Thymus (tissue), 11 donors: ENCODE data around the gene CFAP97D2. TPM values are rescaled to one million over a fixed set of nuclear protein-coding genes. Genes with fewer than 3 reads are reported as not detected.

Source experiments
- DNase-seq, 9 donors: peaks; one replicate each; pipeline ENCODE4 v3.0.0-alpha.2; 2013; ENCODE audit warnings: low spot score in 9 of 9, low read depth in 6 of 9, missing footprints in 1 of 9
- H3K27ac ChIP-seq, 2 donors: one replicate each; pipeline ENCODE4 v1.5.1; 2013; ENCODE audit warnings: control low read depth in 1 of 2, low read depth in 1 of 2, low read length in 1 of 2, mild to moderate bottlenecking in 1 of 2, moderate library complexity in 1 of 2
- H3K27me3 ChIP-seq, 2 donors: one replicate each; pipeline ENCODE4 v1.5.1; 2013; ENCODE audit warnings: low read length in 1 of 2; ENCODE audit not compliant: control insufficient read depth in 2 of 2, insufficient read depth in 1 of 2
- H3K36me3 ChIP-seq, 2 donors: one replicate each; pipeline ENCODE4 v1.5.1; 2013; ENCODE audit warnings: low read length in 1 of 2, mild to moderate bottlenecking in 1 of 2, moderate library complexity in 1 of 2; ENCODE audit not compliant: control insufficient read depth in 2 of 2, insufficient read depth in 2 of 2
- H3K4me1 ChIP-seq, 2 donors: one replicate each; pipeline ENCODE4 v1.5.1; 2013; ENCODE audit warnings: low read length in 2 of 2; ENCODE audit not compliant: control insufficient read depth in 2 of 2, insufficient read depth in 2 of 2
- H3K4me3 ChIP-seq, 2 donors: one replicate each; pipeline ENCODE4 v1.5.1; 2013; ENCODE audit warnings: low read length in 2 of 2, control low read depth in 1 of 2, mild to moderate bottlenecking in 1 of 2
- H3K9me3 ChIP-seq, 2 donors: one replicate each; pipeline ENCODE4 v1.5.1; 2013; ENCODE audit warnings: low read length in 1 of 2, mild to moderate bottlenecking in 1 of 2; ENCODE audit not compliant: control insufficient read depth in 2 of 2, insufficient read depth in 1 of 2
- WGBS: extraction: QIAGEN DNeasy Blood & Tissue Kit; methylation state at CpG from one replicate; pipeline ENCODE4 v1.1.7; 2013; 5-methylcytosine and 5-hydroxymethylcytosine counted together
- polyA plus RNA-seq: library from polyadenylated mRNA; stranded (reverse); fragments of 200-250 nt; gene quantifications from one replicate; pipeline ENCODE4 v1.2.3, GENCODE V29; 2013
- total RNA-seq: library from RNA; stranded (reverse); fragments of 120-200 nt; gene quantifications from one replicate; pipeline ENCODE4 v1.2.4, GENCODE V29; 2013
- donor health status: healthy.

Gene CFAP97D2
- total and polyA plus RNA-seq, 2 donors, result 0.34 to 0.66 TPM

DNA sequence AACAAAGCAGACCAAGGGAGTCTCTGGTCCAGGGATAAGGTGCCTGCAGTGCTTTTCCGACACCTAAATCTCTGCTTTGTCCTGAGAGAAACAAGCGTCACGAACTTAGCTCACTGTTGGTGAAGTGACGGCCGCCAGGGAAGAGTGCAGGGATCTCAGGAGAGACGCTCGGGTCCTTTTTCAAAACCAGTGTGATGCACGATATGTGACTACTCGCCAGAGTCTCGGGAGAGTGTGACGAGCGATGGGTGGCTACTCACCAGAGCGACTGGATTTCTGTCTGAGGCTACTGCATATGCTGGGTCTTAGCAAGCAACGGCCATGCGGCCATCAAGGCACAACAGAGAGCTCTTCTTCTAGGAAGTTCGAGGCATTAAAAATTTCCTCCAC lies 16.5 kb upstream of the CFAP97D2 start:
- 97% methylated on average over 16 of the region's 16 CpGs for WGBS
- no peaks in the 10 kb centered on the region for H3K36me3 ChIP-seq
- no peak overlapping the region for H3K27ac ChIP-seq
- H3K4me3 ChIP-seq, result no peak overlapping the region
- no peak for DNase-seq
- H3K27me3 ChIP-seq, result no peaks in the 10 kb centered on the region
- peaks cover 0 to 5% of the 10 kb centered on the region in 2 donors for H3K9me3 ChIP-seq
- H3K4me1 ChIP-seq, result peaks cover 4 to 29% of the 10 kb centered on the region in 2 donors

DNA sequence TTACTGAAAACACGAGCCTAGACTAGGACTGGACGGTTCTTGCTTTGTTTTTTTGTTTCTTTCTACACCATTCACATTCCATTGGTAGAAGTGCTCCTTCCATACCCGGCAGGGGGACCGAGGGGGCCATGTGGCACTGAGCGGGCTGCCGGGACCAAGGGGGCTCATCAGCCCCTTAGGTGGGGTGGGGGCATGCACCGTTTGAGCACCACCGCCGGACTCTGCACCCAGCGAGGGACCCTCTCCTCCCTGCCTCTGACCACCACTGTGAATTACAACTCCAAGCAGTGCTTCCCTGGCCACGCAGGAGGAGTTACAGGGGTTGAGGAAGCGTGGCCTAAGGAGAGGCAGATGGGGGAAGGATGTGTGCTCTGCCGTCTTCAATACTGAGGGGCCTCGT lies 15.0 kb upstream of the CFAP97D2 start:
- Histone ChIP-seq H3K27me3 (no peaks in the 10 kb centered on the region), H3K9me3 (peaks cover 0 to 5% of the 10 kb centered on the region in 2 donors), H3K27ac (no peak overlapping the region), H3K4me3 (no peak overlapping the region), H3K4me1 (peaks cover 4 to 30% of the 10 kb centered on the region in 2 donors), H3K36me3 (no peaks in the 10 kb centered on the region)
- no peak for DNase-seq
- WGBS, result 82% methylated on average over 14 of the region's 14 CpGs

DNA sequence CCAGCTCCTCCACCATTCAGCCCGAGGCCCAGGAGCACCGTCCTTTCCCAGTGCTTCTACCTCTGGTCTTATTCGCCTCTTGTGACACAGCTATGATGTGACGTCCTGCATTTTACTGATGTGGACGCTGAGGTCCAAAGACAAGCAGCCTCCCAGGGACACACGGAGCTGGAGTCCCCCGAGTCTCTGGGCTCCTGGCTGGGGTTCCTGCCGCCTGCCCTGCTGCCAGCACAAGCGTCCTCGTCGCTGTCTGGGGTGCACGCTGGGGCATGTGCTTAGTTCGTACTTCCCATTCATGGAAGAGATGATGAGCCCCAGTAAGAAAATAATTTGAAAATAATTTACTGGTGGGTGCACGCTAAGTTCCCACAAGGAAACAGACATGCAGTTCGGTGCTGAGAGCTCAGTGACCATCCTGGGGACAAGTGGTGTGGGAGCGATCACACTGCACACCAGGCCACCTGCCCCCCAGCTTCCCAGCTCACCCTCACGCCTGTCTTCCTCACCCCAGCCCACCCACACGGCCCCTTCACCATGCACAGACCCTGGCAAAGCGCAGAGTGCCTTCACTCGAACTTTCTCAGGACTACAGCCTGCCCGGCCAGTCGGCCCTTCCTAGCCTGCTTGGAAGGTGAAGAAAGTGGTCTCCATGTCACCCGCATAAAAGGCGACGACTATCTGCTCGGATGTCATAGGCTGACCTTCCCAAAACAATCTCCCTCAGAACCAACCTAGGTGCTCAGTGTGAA lies 14.2 kb upstream of the CFAP97D2 start:
- no peaks in the 10 kb centered on the region for H3K36me3 ChIP-seq
- peaks cover 0 to 5% of the 10 kb centered on the region in 2 donors for H3K9me3 ChIP-seq
- no peak for DNase-seq
- no peak overlapping the region for H3K27ac ChIP-seq
- peaks cover 4 to 30% of the 10 kb centered on the region in 2 donors for H3K4me1 ChIP-seq
- WGBS, result 93% methylated on average over 26 of the region's 26 CpGs
- no peak overlapping the region for H3K4me3 ChIP-seq
- no peaks in the 10 kb centered on the region for H3K27me3 ChIP-seq

DNA sequence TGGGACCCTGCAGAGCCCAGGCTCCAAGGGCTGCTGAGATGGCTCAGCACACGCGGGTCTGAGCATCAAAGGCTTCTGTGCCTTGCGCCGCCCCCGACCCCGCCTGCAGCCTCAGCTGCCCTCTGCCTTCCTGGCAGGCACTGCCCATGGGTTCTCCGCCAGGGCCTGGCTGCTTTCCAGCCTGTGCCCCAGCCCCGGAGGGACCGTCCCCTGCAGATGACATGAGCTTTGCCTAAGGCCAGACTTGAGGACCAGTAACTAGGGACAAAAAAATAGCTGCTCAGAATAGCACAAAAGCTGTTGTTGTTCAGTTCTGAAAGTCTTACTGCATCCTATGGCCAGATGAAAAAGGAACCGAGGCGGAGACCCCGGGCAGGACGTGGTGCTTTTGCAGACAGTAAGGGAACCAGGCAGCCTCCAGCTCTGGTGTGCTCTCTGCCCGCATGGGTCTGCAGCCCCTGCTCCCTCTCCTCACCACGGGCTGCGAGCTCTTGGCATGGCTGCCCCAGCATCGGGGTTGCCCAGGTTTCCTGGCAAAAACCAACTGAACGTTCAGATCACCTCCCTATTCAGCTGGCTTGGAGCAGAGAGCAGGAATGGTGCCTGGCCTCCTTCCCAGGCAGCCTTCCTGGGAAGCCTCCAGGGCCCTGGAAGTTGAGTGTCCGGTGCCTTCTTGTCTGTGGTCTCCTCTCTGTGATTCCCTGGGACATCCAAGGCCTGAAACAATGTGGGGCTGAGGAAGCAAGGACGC lies 12.5 kb upstream of the CFAP97D2 start:
- Histone ChIP-seq H3K27ac (no peak overlapping the region), H3K4me3 (no peak overlapping the region), H3K9me3 (no peaks in the 10 kb centered on the region), H3K36me3 (no peaks in the 10 kb centered on the region), H3K4me1 (peaks cover 4 to 28% of the 10 kb centered on the region in 2 donors), H3K27me3 (no peaks in the 10 kb centered on the region)
- 65% methylated on average over 20 of the region's 20 CpGs for WGBS
- no peak for DNase-seq

DNA sequence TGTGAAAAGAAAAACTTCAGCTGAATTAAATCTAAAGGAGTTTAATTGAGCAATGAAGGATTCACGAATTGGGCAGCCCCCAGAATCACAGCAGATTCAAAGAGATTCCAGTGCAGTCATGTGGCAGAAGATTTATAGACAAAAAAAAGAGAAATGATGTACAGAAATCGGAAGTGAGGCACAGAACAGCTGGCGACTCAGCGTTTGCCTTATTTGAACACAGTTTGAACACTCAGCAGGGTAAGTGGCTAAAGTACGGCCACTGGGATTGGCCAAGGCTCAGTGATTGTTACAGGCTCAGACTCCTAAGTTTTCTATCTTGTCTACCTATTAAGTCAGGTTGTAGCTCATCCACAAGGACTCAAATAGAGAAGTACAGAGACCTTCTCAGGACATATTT lies 11.6 kb upstream of the CFAP97D2 start:
- Histone ChIP-seq H3K9me3 (peaks cover 0 to 3% of the 10 kb centered on the region in 2 donors), H3K36me3 (no peaks in the 10 kb centered on the region), H3K4me3 (no peak overlapping the region), H3K27me3 (no peaks in the 10 kb centered on the region), H3K4me1 (peaks cover 0 to 19% of the 10 kb centered on the region in 2 donors), H3K27ac (no peak overlapping the region)
- DNase-seq, result no peak
- 45% methylated on average over 5 of the region's 5 CpGs for WGBS

DNA sequence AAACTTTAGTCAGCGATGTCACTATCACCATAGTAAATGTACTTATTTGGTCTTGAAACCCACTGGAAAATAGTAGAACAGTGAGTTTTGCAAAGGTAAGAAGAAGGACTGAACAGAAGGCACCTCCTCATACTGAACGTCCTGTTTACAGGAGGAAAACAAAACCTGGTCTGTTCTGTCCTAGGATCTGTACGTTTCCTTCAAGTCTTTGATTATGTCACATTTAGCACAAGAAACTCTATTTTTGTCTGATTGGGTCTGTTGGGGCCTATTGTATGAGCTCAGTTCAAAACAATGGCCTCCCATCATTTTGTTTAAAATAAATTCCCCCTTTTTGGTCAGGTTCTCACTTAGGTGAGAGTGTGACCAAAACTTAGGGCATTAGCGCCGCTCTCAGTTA lies 11.2 kb upstream of the CFAP97D2 start:
- H3K27me3 ChIP-seq, result no peaks in the 10 kb centered on the region
- H3K27ac ChIP-seq, result no peak overlapping the region
- H3K4me1 ChIP-seq, result peaks cover 0 to 15% of the 10 kb centered on the region in 2 donors
- H3K9me3 ChIP-seq, result peaks cover 0 to 3% of the 10 kb centered on the region in 2 donors
- no peak for DNase-seq
- H3K4me3 ChIP-seq, result no peak overlapping the region
- 94% methylated on average over 5 of the region's 5 CpGs for WGBS
- H3K36me3 ChIP-seq, result no peaks in the 10 kb centered on the region

DNA sequence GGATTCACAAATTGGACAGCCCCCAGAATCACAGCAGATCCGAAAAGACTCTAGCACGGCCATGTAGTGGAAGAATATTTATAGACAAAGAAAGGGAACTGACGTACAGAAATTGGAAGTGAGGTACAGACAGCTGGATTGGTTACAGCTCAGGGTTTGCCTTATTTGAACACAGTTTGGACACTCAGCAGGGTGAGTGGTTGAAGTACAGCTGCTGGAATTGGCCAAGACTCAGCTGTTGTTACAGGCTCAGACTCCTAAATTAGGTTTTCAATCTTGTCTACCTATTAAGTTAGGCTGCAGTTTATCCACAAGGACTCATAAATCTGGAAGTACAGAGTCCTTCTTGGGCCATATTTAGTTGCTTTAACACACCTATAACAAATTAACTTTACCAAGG lies 5.8 kb upstream of the CFAP97D2 start:
- 98% methylated on average over 3 of the region's 3 CpGs for WGBS

DNA sequence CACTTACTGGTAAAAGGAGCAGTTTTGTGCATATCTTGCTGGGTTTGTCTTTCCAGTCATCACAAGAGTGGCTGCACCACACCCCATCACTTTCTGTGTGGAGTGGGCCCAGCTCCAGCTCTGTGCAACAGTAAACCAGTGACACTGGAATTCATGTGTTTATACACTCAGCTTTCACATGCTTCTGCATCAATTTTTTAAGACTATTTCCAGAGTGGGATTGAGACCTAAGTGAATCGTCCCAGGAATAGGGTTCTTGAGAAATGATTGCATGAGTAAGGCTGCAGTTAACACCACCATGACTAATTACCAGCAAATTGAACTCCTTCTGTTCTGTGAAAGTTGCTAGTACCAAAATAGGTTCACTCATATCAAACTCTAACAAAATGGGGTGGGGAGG lies 5.3 kb upstream of the CFAP97D2 start:
- 95% methylated on average over 1 of the region's 1 CpG for WGBS
- H3K27me3 ChIP-seq, result no peaks in the 10 kb centered on the region
- H3K36me3 ChIP-seq, result no peaks in the 10 kb centered on the region
- no peak for DNase-seq
- H3K27ac ChIP-seq, result no peak overlapping the region
- H3K9me3 ChIP-seq, result peaks cover 0 to 7% of the 10 kb centered on the region in 2 donors
- H3K4me3 ChIP-seq, result no peak overlapping the region
- H3K4me1 ChIP-seq, result no peaks in the 10 kb centered on the region

More for the DNA sequence above, 5.8 kb upstream of the CFAP97D2 start:
- H3K4me3 ChIP-seq, result no peak overlapping the region
- no peaks in the 10 kb centered on the region for H3K36me3 ChIP-seq
- H3K27ac ChIP-seq, result no peak overlapping the region
- peaks cover 0 to 7% of the 10 kb centered on the region in 2 donors for H3K9me3 ChIP-seq
- no peaks in the 10 kb centered on the region for H3K4me1 ChIP-seq
- no peak for DNase-seq
- no peaks in the 10 kb centered on the region for H3K27me3 ChIP-seq

DNA sequence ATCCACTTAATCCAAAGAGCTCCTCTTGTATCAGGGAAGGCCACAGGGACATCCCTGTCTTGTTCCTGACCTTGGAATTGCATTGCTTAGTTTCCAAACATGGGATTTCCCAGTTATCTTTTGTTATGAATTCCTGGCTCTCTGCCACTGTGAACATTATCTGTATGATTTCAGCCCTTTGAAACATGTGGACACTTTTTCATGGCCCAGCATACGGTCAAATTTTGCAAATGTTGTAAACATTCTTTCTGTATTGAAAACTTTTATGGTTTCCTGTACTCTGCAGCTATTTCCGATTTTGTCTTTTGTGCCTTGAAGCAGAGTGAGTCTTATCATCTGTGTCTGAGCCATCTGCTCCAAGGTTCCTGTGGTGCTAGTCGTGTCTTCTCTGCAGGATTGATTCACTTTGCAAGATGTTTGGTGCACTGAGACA lies 4.5 kb upstream of the CFAP97D2 start:
- Histone ChIP-seq H3K4me3 (no peak overlapping the region), H3K4me1 (no peaks in the 10 kb centered on the region), H3K27me3 (no peaks in the 10 kb centered on the region), H3K27ac (no peak overlapping the region), H3K36me3 (no peaks in the 10 kb centered on the region), H3K9me3 (peaks cover 0 to 7% of the 10 kb centered on the region in 2 donors)
- 67% methylated on average over 3 of the region's 3 CpGs for WGBS
- no peak for DNase-seq
